ENCODE data around the gene KRTAP5-3.
"Not testable (repeated sequence)": the region's sequence is repeated elsewhere in the genome, so short reads cannot be mapped to it uniquely, and the experiment has no call there.

Gene KRTAP5-3

GRCh38 chr11:1619449-1619848, 11.2 kb upstream of the KRTAP5-3 start:
- no peak for TF ChIP-seq CTCF (IDR thresholded peaks at IDR 0.05; ENCODE audit: low read depth, low read length)
- no peak overlapping the region for H3K4me3 ChIP-seq (ENCODE audit: low read depth, low read length)
- no peak for DNase-seq (ENCODE audit: low read depth, low spot score)
- in situ Hi-C loops (cut with HindIII; ENCODE audit: low sequenced_read_pairs) = no loop called here

GRCh38 chr11:1618231-1618630, 10.0 kb upstream of the KRTAP5-3 start:
- no peak overlapping the region for H3K4me3 ChIP-seq (ENCODE audit: low read depth, low read length)
- TF ChIP-seq CTCF (IDR thresholded peaks at IDR 0.05; ENCODE audit: low read depth, low read length) = no peak
- in situ Hi-C loops (cut with HindIII; ENCODE audit: low sequenced_read_pairs) = no loop called here
- no peak for DNase-seq (ENCODE audit: low read depth, low spot score)

GRCh38 chr11:1607901-1608300, 362 bp downstream of the KRTAP5-3 start:
- in situ Hi-C loops (cut with HindIII; ENCODE audit: low sequenced_read_pairs); DNase-seq (ENCODE audit: low read depth, low spot score); H3K4me3 ChIP-seq (ENCODE audit: low read depth, low read length): not testable (repeated sequence)

GRCh38 chr11:1607156-1607845, 962 bp downstream of the KRTAP5-3 start:
- in situ Hi-C loops (cut with HindIII; ENCODE audit: low sequenced_read_pairs); DNase-seq (ENCODE audit: low read depth, low spot score); H3K4me3 ChIP-seq (ENCODE audit: low read depth, low read length): not testable (repeated sequence)

GRCh38 chr11:1605923-1606322, 2.3 kb downstream of the KRTAP5-3 start:
- DNase-seq (ENCODE audit: low read depth, low spot score); H3K4me3 ChIP-seq (ENCODE audit: low read depth, low read length); in situ Hi-C loops (cut with HindIII; ENCODE audit: low sequenced_read_pairs): not testable (repeated sequence)

GRCh38 chr11:1604711-1605110, 3.6 kb downstream of the KRTAP5-3 start:
- no peak for TF ChIP-seq CTCF (IDR thresholded peaks at IDR 0.05; ENCODE audit: low read depth, low read length)
- no peak overlapping the region for H3K4me3 ChIP-seq (ENCODE audit: low read depth, low read length)
- in situ Hi-C loops (cut with HindIII; ENCODE audit: low sequenced_read_pairs) = no loop called here
- no peak for DNase-seq (ENCODE audit: low read depth, low spot score)

- H3K4me3 ChIP-seq (ENCODE audit: low read depth, low read length) = no peak overlapping the region
- no peak for TF ChIP-seq CTCF (IDR thresholded peaks at IDR 0.05; ENCODE audit: low read depth, low read length)
- no peak for DNase-seq (ENCODE audit: low read depth, low spot score)
- in situ Hi-C loops (cut with HindIII; ENCODE audit: low sequenced_read_pairs) = no loop called here
Observed at GRCh38 chr11:1604181-1604580, 4.1 kb downstream of the KRTAP5-3 start.

GRCh38 chr11:1603629-1604028, 4.6 kb downstream of the KRTAP5-3 start:
- DNase-seq (ENCODE audit: low read depth, low spot score) = no peak
- no peak for TF ChIP-seq CTCF (IDR thresholded peaks at IDR 0.05; ENCODE audit: low read depth, low read length)
- in situ Hi-C loops (cut with HindIII; ENCODE audit: low sequenced_read_pairs) = no loop called here
- H3K4me3 ChIP-seq (ENCODE audit: low read depth, low read length) = no peak overlapping the region

GRCh38 chr11:1601663-1602062, 6.6 kb downstream of the KRTAP5-3 start:
- DNase-seq (ENCODE audit: low read depth, low spot score); in situ Hi-C loops (cut with HindIII; ENCODE audit: low sequenced_read_pairs); H3K4me3 ChIP-seq (ENCODE audit: low read depth, low read length): not testable (repeated sequence)

Measured in astrocyte of the spinal cord (primary cell).